ENCODE data around the gene IGFLR1.

DNA sequence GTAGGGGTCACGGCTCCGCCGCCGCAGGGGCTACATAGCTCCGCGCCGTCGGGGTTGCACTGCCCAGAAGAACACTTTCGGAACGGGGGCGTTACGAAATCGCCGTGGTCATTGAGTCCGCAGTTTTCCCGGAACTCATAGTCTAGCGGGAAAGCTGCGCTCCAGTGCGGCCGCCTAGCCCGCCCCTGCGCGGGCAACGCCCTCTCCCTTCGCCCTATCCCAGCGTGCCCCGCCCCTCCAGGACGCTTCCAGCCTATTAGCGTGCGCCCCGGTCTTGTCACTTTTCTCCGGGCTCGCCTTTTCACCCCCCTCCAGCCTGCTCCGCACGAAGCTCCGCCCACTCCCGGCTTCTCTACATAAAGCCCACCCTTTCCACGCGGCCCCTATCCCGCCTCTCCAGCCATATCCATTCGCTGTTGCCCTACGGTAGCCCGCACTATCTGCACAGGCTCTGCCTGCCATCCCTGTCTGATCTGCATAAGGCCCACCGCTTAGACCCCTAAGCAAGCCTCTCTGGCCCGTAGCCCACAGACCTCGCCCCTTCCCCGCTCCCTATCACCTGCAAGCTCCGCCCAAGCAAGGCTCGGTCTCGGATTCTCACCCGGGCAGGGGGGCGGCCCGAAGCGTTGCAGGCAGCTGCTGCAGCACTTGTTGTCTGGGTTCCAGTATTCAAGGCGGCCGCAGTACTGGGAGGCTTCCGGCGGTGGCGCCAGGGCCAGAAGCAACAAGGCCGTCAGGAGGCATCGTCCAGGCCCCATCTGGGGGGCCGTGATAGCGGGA is 1.6 kb downstream of the IGFLR1 start:
- TF ChIP-seq CTCF (IDR thresholded peaks at IDR 0.05; ENCODE audit: low read depth, low read length) (no peak), POLR2A (IDR thresholded peaks at IDR 0.05; ENCODE audit: extremely low read depth, insufficient read length) (peak; percentile 30)

Measured in NB4 (cell line).